Spleen (tissue), 11 donors: ENCODE results near the gene METTL14. TPM values are rescaled to one million over a fixed set of nuclear protein-coding genes. Genes with fewer than 3 reads are reported as not detected.

Source experiments
- DNase-seq: peaks from one replicate; pipeline ENCODE4 v3.0.0-alpha.2; 2020
- H3K27ac ChIP-seq, 8 donors: fragments of 200-600 bp; sonication (generic) in 7 of 8; 1 replicate in 4 of 8; 2 replicates in 4 of 8; pipeline versions ENCODE4 v1.5.0 to v1.8.0; 2016 to 2021; ENCODE audit warnings: inconsistent platforms in 4 of 8, mild to moderate bottlenecking in 4 of 8, moderate library complexity in 1 of 8
- H3K27me3 ChIP-seq, 7 donors: fragments of 200-600 bp; sonication (generic) in 6 of 7; replicated peaks in 1 of 7; 1 replicate in 4 of 7; 2 replicates in 3 of 7; pipeline versions ENCODE4 v1.5.0 to v1.8.0; 2016 to 2021; ENCODE audit warnings: inconsistent platforms in 3 of 7, mild to moderate bottlenecking in 1 of 7
- H3K36me3 ChIP-seq, 6 donors: fragments of 200-600 bp; sonication (generic) in 5 of 6; 1 replicate in 4 of 6; 2 replicates in 2 of 6; pipeline versions ENCODE4 v1.5.0 to v1.8.0; 2016 to 2021; ENCODE audit warnings: inconsistent platforms in 2 of 6
- H3K4me1 ChIP-seq, 6 donors: fragments of 200-600 bp; sonication (generic) in 5 of 6; 1 replicate in 3 of 6; 2 replicates in 3 of 6; pipeline versions ENCODE4 v1.5.0 to v1.8.0; 2016 to 2021; ENCODE audit warnings: inconsistent platforms in 3 of 6
- H3K4me3 ChIP-seq, 8 donors: fragments of 200-600 bp; sonication (generic) in 7 of 8; 1 replicate in 4 of 8; 2 replicates in 4 of 8; pipeline versions ENCODE4 v1.5.0 to v1.8.0; 2016 to 2021; ENCODE audit warnings: inconsistent platforms in 4 of 8, mild to moderate bottlenecking in 4 of 8, moderate library complexity in 2 of 8
- H3K9me3 ChIP-seq, 8 donors: fragments of 200-600 bp; sonication (generic) in 7 of 8; 1 replicate in 4 of 8; 2 replicates in 4 of 8; pipeline versions ENCODE4 v1.5.0 to v1.8.0; 2016 to 2021; ENCODE audit warnings: inconsistent platforms in 4 of 8
- POLR2A ChIP-seq, 3 donors: fragments of 450-650 bp; IDR thresholded peaks; one replicate each; pipeline ENCODE4 v1.5.1; 2017; ENCODE audit warnings: antibody characterized with exemption in 3 of 3, mild to moderate bottlenecking in 1 of 3
- POLR2AphosphoS5 ChIP-seq, 3 donors: sonication (generic); formaldehyde crosslinking; IDR thresholded peaks; one replicate each; pipeline ENCODE4 v1.5.1; 2017; ENCODE audit warnings: antibody characterized with exemption in 3 of 3
- WGBS, 5 donors: extraction: QIAGEN DNeasy Blood & Tissue Kit in 3 of 5; methylation state at CpG; one replicate each; pipeline versions ENCODE4 v1.1.5 to v1.1.7; 2013 to 2018; 5-methylcytosine and 5-hydroxymethylcytosine counted together
- intact Hi-C: fragments of 100-400 bp; cut with DNase I; formaldehyde crosslinking; loops from one replicate; pipeline ENCODE4 v1.15.0; 2023; ENCODE audit warnings: low total_unique reads
- polyA plus RNA-seq, 3 donors: library from polyadenylated mRNA; stranded (reverse); fragments of 200-250 nt; gene quantifications; one replicate each; pipeline ENCODE4 v1.2.1, GENCODE V29; 2013
- total RNA-seq, 7 donors: library from RNA; depleted of rRNA in 3 of 7; stranded (reverse); fragments of >200 nt in 3 of 7; fragmentation: NEBNext Ultra II Directional in 4 of 7; extraction: Animal tissue kit (Norgen Biotek cat#: 25700) in 4 of 7; gene quantifications; one replicate each; pipeline versions ENCODE4 v1.1.0 to v1.2.1, GENCODE V29; 2016 to 2021
- TF ChIP-seq, protein P1 (sequence below), 11 experiments: fragments of 200-600 bp in 7 of 11; fragments of 450-650 bp in 4 of 11; sonication (generic) in 4 of 11; IDR thresholded peaks in 8 of 11; conservative IDR thresholded peaks in 3 of 11; 1 replicate in 7 of 11; 2 replicates in 4 of 11; pipeline versions ENCODE4 v1.4.0 to v1.8.0; 2016 to 2021; ENCODE audit warnings: antibody characterized with exemption in 11 of 11, inconsistent platforms in 4 of 11, mild to moderate bottlenecking in 1 of 11
- donor health status: healthy with polysubstance abuse.
- donor health status: DM: no; HTN: no; CAD: no; lungs with moderate emphysema.
- donor health status: DM: no; HTN: no; CAD: no.
- donor health status: Bipolar disorder and iron deficiency.
- donor health status: healthy.
- donor health status: DM: no; HTN: no; CAD: no.
- donor health status: DM: yes; HTN: yes; CAD: no.

The METTL14 gene
- total and polyA plus RNA-seq, 10 donors, result 7.1 to 48.3 (median 35.2) TPM

DNA sequence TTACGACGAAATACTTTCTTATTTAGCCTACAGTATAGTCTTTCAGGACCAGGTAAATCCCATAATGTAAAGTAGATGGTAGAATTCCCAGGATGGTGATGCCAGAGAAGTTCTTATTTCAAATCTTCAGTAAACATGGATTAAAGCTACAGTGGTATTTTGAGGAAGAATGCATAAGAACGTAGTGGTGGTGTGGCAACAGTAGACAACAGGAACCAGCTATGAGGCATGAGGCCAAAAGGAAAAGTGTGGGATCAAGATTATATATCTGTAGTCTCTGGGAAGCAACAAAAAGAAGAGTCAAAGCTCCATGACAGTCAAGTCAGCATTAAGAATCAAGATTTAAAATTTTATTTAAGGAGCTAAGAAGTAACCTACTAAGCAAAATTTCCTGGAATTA is 60.2 kb downstream of the METTL14 start:
- H3K36me3 ChIP-seq, result peaks cover 0 to 79% (median 21%) of the 10 kb centered on the region in 6 donors
- intact Hi-C loops, result no loop called here
- no peak overlapping the region for H3K4me3 ChIP-seq
- 70 to 81% (median 73%) methylated on average over 3 of the region's 3 CpGs for WGBS, 5 donors
- H3K9me3 ChIP-seq, result no peaks in the 10 kb centered on the region
- no peak for TF ChIP-seq POLR2A (IDR thresholded peaks at IDR 0.05)
- no peak for TF ChIP-seq POLR2AphosphoS5 (IDR thresholded peaks at IDR 0.05)
- TF ChIP-seq, protein P1, sequence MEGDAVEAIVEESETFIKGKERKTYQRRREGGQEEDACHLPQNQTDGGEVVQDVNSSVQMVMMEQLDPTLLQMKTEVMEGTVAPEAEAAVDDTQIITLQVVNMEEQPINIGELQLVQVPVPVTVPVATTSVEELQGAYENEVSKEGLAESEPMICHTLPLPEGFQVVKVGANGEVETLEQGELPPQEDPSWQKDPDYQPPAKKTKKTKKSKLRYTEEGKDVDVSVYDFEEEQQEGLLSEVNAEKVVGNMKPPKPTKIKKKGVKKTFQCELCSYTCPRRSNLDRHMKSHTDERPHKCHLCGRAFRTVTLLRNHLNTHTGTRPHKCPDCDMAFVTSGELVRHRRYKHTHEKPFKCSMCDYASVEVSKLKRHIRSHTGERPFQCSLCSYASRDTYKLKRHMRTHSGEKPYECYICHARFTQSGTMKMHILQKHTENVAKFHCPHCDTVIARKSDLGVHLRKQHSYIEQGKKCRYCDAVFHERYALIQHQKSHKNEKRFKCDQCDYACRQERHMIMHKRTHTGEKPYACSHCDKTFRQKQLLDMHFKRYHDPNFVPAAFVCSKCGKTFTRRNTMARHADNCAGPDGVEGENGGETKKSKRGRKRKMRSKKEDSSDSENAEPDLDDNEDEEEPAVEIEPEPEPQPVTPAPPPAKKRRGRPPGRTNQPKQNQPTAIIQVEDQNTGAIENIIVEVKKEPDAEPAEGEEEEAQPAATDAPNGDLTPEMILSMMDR (IDR thresholded peaks at IDR 0.05 in 8 of 11, conservative IDR thresholded peaks at IDR 0.05 in 3 of 11), result no peak
- no peaks in the 10 kb centered on the region for H3K27me3 ChIP-seq
- DNase-seq, result no peak
- peaks cover 0 to 16% (median 4%) of the 10 kb centered on the region in 6 donors for H3K4me1 ChIP-seq
- H3K27ac ChIP-seq, result peak overlapping the region in 1 of 8 donors; percentile 22

DNA sequence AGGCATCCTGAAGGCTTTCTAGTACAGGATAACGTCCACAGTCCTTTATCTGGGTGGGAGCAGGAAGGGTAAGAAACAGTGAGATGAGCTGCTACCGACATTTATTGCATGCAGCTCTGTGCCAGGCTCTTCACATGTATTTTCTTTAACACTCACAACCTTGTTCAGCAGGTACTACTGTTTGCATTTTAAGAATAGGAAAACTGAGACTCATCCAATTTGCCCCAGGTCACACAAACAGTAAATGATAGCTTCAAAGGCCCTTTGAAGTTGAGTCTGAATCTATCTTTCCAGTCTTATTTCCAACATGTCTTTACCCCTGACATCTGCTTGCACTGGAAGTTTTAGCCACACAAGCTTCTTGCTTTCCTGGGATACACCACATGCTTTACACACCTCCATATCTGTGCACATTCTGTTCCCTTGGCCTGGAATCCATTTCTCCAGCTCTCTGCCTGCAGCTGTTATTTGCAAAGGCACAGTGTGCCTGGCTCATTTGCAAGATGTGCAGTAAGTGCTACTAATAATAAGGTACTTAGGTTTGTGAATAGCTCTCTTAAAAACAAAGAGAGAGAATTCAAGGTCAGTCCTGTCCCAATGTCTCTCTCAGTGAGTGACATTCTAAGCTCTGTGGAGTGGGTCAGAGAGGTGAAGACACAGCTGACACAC is 61.2 kb downstream of the METTL14 start:
- Histone ChIP-seq H3K4me1 (peaks cover 0 to 16% (median 2%) of the 10 kb centered on the region in 6 donors), H3K27me3 (no peaks in the 10 kb centered on the region), H3K4me3 (no peak overlapping the region), H3K27ac (peak overlapping the region in 1 of 8 donors; percentile 16), H3K9me3 (no peaks in the 10 kb centered on the region), H3K36me3 (peaks cover 0 to 86% (median 25%) of the 10 kb centered on the region in 6 donors)
- intact Hi-C loops, result no loop called here
- 51 to 68% (median 62%) methylated on average over 2 of the region's 2 CpGs for WGBS, 5 donors
- no peak for DNase-seq
- TF ChIP-seq, protein P1 (IDR thresholded peaks at IDR 0.05 in 8 of 11, conservative IDR thresholded peaks at IDR 0.05 in 3 of 11), result no peak
- TF ChIP-seq POLR2AphosphoS5 (IDR thresholded peaks at IDR 0.05) (no peak), POLR2A (IDR thresholded peaks at IDR 0.05) (no peak)

DNA sequence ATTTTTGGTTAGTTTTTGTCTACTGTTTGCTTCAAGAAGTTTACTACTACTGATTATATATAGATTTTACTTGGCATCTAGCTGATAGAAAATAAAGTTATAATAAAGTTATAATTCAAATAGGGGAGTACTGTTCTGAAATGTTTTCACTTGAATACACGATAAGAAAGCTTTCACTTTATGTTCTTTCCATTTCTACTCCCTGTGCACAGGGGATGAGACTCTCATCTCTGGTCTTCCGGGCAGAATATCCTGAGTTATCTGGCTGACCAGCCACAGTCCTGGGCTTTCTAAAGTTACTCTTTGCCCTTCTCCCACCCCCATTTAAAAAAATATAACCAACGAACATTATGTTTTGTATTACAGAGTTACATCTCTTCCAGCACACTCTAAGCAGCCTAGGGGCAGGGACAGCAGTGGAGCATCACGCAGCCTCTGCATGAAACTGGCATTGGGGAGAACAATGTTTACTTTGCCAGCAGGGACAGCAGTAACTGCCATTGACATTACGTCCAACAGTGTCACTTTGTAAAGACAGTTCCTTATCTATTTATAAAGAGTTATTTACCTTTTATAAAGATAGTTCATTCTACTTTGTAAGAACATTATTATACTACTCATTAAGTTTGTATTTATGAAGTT is 64.3 kb downstream of the METTL14 start:
- H3K4me3 ChIP-seq, result no peak overlapping the region
- no peaks in the 10 kb centered on the region for H3K27me3 ChIP-seq
- no peak for DNase-seq
- H3K36me3 ChIP-seq, result peaks cover 0 to 88% (median 20%) of the 10 kb centered on the region in 6 donors
- H3K4me1 ChIP-seq, result peaks cover 0 to 19% (median 2%) of the 10 kb centered on the region in 6 donors
- peak overlapping the region in 5 of 8 donors; percentile 1 to 49 (median 28) for H3K27ac ChIP-seq
- TF ChIP-seq POLR2AphosphoS5 (IDR thresholded peaks at IDR 0.05), result no peak
- intact Hi-C loops, result no loop called here
- 78 to 94% (median 89%) methylated on average over 5 of the region's 5 CpGs for WGBS, 5 donors
- no peaks in the 10 kb centered on the region for H3K9me3 ChIP-seq

- Histone ChIP-seq H3K27me3 (no peaks in the 10 kb centered on the region), H3K27ac (peak overlapping the region in 6 of 8 donors; percentile 34 to 71 (median 42)), H3K36me3 (peaks cover 0 to 75% (median 17%) of the 10 kb centered on the region in 6 donors), H3K4me3 (no peak overlapping the region), H3K4me1 (peaks cover 0 to 13% (median 2%) of the 10 kb centered on the region in 6 donors), H3K9me3 (no peaks in the 10 kb centered on the region)
- TF ChIP-seq, protein P1 (IDR thresholded peaks at IDR 0.05 in 8 of 11, conservative IDR thresholded peaks at IDR 0.05 in 3 of 11), result no peak
- TF ChIP-seq POLR2A (IDR thresholded peaks at IDR 0.05) (no peak), POLR2AphosphoS5 (IDR thresholded peaks at IDR 0.05) (no peak)
- no peak for DNase-seq
- 79 to 84% (median 81%) methylated on average over 2 of the region's 2 CpGs for WGBS, 5 donors
- intact Hi-C loops, result no loop called here
Observed at GRCh38 chr4:118751629-118752323, 66.6 kb downstream of the METTL14 start.
